ENCODE results near the gene FHOD3. TPM values are rescaled to one million over a fixed set of nuclear protein-coding genes. Genes with fewer than 3 reads are reported as not detected.

Gene FHOD3
- total RNA-seq, 1 donor from 2014 or later = 350 TPM

GRCh38 chr18:36468161-36468560, 170.6 kb downstream of the FHOD3 start:
- DNase-seq (ENCODE audit: missing footprints) (no peak), ATAC-seq (peak; percentile 84)
- intact Hi-C loops (cut with DNase I) = loop anchor here (2.0 to 5.0 kb wide), 4 partner anchors 66 to 165 kb away; no protein-coding TSS in a partner anchor

GRCh38 chr18:36469461-36469860, 171.9 kb downstream of the FHOD3 start:
- ATAC-seq (peak; percentile 72), DNase-seq (ENCODE audit: missing footprints) (no peak)
- intact Hi-C loops (cut with DNase I) = loop anchor here (2.0 to 5.0 kb wide), 4 partner anchors 67 to 167 kb away; no protein-coding TSS in a partner anchor

- intact Hi-C loops (cut with DNase I) = no loop called here
- ATAC-seq (no peak), DNase-seq (ENCODE audit: missing footprints) (no peak)
These were observed 173.4 kb downstream of the FHOD3 start for GRCh38 chr18:36470896-36471295.

GRCh38 chr18:36471393-36471792, 173.9 kb downstream of the FHOD3 start:
- ATAC-seq = no peak
- DNase-seq (ENCODE audit: missing footprints) = no peak
- intact Hi-C loops (cut with DNase I) = no loop called here

- ATAC-seq (no peak), DNase-seq (ENCODE audit: missing footprints) (no peak)
- intact Hi-C loops (cut with DNase I) = no loop called here
These were observed 178.9 kb downstream of the FHOD3 start for GRCh38 chr18:36476433-36476832.

- no peak for ATAC-seq
- no peak for DNase-seq (ENCODE audit: missing footprints)
- intact Hi-C loops (cut with DNase I) = no loop called here
These were observed 180.3 kb downstream of the FHOD3 start for GRCh38 chr18:36477776-36478175.

GRCh38 chr18:36481201-36481657, 183.7 kb downstream of the FHOD3 start:
- ATAC-seq (no peak), DNase-seq (ENCODE audit: missing footprints) (no peak)
- intact Hi-C loops (cut with DNase I) = loop anchor here (5.0 kb wide), 1 partner anchor 61 kb away; no protein-coding TSS in a partner anchor

GRCh38 chr18:36481935-36482334, 184.4 kb downstream of the FHOD3 start:
- no peak for ATAC-seq
- intact Hi-C loops (cut with DNase I) = loop anchor here (5.0 kb wide), 1 partner anchor 60 kb away; no protein-coding TSS in a partner anchor
- DNase-seq (ENCODE audit: missing footprints) = no peak

GRCh38 chr18:36484591-36484990, 187.1 kb downstream of the FHOD3 start:
- DNase-seq (ENCODE audit: missing footprints) = no peak
- ATAC-seq = no peak
- intact Hi-C loops (cut with DNase I) = loop anchor here (5.0 kb wide), 1 partner anchor 58 kb away; no protein-coding TSS in a partner anchor

- ATAC-seq (no peak), DNase-seq (ENCODE audit: missing footprints) (no peak)
- intact Hi-C loops (cut with DNase I) = no loop called here
These were observed 188.3 kb downstream of the FHOD3 start for GRCh38 chr18:36485772-36486171.

- ATAC-seq (no peak), DNase-seq (ENCODE audit: missing footprints) (no peak)
- intact Hi-C loops (cut with DNase I) = no loop called here
These were observed 190.6 kb downstream of the FHOD3 start for GRCh38 chr18:36488131-36488530.

- ATAC-seq (no peak), DNase-seq (ENCODE audit: missing footprints) (no peak)
- intact Hi-C loops (cut with DNase I) = no loop called here
These were observed 193.4 kb downstream of the FHOD3 start for GRCh38 chr18:36490897-36491296.

GRCh38 chr18:36492604-36493329, 195.3 kb downstream of the FHOD3 start:
- DNase-seq (ENCODE audit: missing footprints) (no peak), ATAC-seq (no peak)
- intact Hi-C loops (cut with DNase I) = no loop called here

- ATAC-seq (peak; percentile 77), DNase-seq (ENCODE audit: missing footprints) (no peak)
- intact Hi-C loops (cut with DNase I) = no loop called here
These were observed 196.0 kb downstream of the FHOD3 start for GRCh38 chr18:36493349-36494159.

- intact Hi-C loops (cut with DNase I) = no loop called here
- DNase-seq (ENCODE audit: missing footprints) (no peak), ATAC-seq (no peak)
These were observed 196.6 kb downstream of the FHOD3 start for GRCh38 chr18:36494160-36494437.

GRCh38 chr18:36496022-36496421, 198.5 kb downstream of the FHOD3 start:
- ATAC-seq = no peak
- no peak for DNase-seq (ENCODE audit: missing footprints)
- intact Hi-C loops (cut with DNase I) = no loop called here

- intact Hi-C loops (cut with DNase I) = no loop called here
- peak; percentile 23 for ATAC-seq
- no peak for DNase-seq (ENCODE audit: missing footprints)
These were observed 202.4 kb downstream of the FHOD3 start for GRCh38 chr18:36499938-36500337.

- no peak for DNase-seq (ENCODE audit: missing footprints)
- peak; percentile 12 for ATAC-seq
- intact Hi-C loops (cut with DNase I) = no loop called here
These were observed 203.6 kb downstream of the FHOD3 start for GRCh38 chr18:36501100-36501499.

GRCh38 chr18:36503477-36503876, 206.0 kb downstream of the FHOD3 start:
- DNase-seq (ENCODE audit: missing footprints) (no peak), ATAC-seq (no peak)
- intact Hi-C loops (cut with DNase I) = no loop called here

- intact Hi-C loops (cut with DNase I) = no loop called here
- DNase-seq (ENCODE audit: missing footprints) (no peak), ATAC-seq (no peak)
These were observed 207.4 kb downstream of the FHOD3 start for GRCh38 chr18:36504928-36505327.
